Epithelial cell of prostate (primary cell): ENCODE results near the gene HERPUD2.
"Not testable (repeated sequence)": the region's sequence is repeated elsewhere in the genome, so short reads cannot be mapped to it uniquely, and the experiment has no call there.

ENCODE experiments used
- DNase-seq: peaks from one replicate; pipeline ENCODE4 v3.0.0-alpha.2; 2011; ENCODE audit warnings: low read depth, low spot score
- H3K27ac ChIP-seq: fragments of 450-650 bp; 2 replicates; pipeline ENCODE4 v1.5.1; 2017; ENCODE audit warnings: mild to moderate bottlenecking

The HERPUD2 gene

GRCh38 chr7:35681231-35682029 is 13.5 kb downstream of the HERPUD2 start:
- no peak overlapping the region for H3K27ac ChIP-seq
- DNase-seq: no peak

- DNase-seq: no peak
- H3K27ac ChIP-seq: no peak overlapping the region
Measured at GRCh38 chr7:35680403-35681013, 14.4 kb downstream of the HERPUD2 start.

- no peak overlapping the region for H3K27ac ChIP-seq
- DNase-seq: no peak
Measured at GRCh38 chr7:35677582-35678356, 17.2 kb downstream of the HERPUD2 start.

GRCh38 chr7:35676211-35676610 is 18.7 kb downstream of the HERPUD2 start:
- no peak for DNase-seq
- no peak overlapping the region for H3K27ac ChIP-seq

- no peak overlapping the region for H3K27ac ChIP-seq
Measured at GRCh38 chr7:35670856-35671569, 23.9 kb downstream of the HERPUD2 start.

GRCh38 chr7:35660411-35660810 is 34.5 kb downstream of the HERPUD2 start:
- not testable (repeated sequence) for DNase-seq, H3K27ac ChIP-seq

More at GRCh38 chr7:35670856-35671569, 23.9 kb downstream of the HERPUD2 start:
- DNase-seq: no peak

- no peak overlapping the region for H3K27ac ChIP-seq
- no peak for DNase-seq
Measured at GRCh38 chr7:35658606-35659201, 36.2 kb downstream of the HERPUD2 start.

GRCh38 chr7:35657125-35657524 is 37.8 kb downstream of the HERPUD2 start:
- H3K27ac ChIP-seq: no peak overlapping the region
- DNase-seq: no peak

- H3K27ac ChIP-seq, DNase-seq: not testable (repeated sequence)
Measured at GRCh38 chr7:35654558-35654957, 40.4 kb downstream of the HERPUD2 start.

GRCh38 chr7:35652124-35652523 is 42.8 kb downstream of the HERPUD2 start:
- DNase-seq: no peak
- H3K27ac ChIP-seq: no peak overlapping the region

GRCh38 chr7:35650751-35651150 is 44.2 kb downstream of the HERPUD2 start:
- DNase-seq: no peak
- H3K27ac ChIP-seq: no peak overlapping the region

- no peak overlapping the region for H3K27ac ChIP-seq
- no peak for DNase-seq
Measured at GRCh38 chr7:35649711-35650110, 45.2 kb downstream of the HERPUD2 start.

- H3K27ac ChIP-seq: no peak overlapping the region
- DNase-seq: no peak
Measured at GRCh38 chr7:35648367-35648766, 46.6 kb downstream of the HERPUD2 start.

GRCh38 chr7:35647171-35647574 is 47.8 kb downstream of the HERPUD2 start:
- no peak for DNase-seq
- H3K27ac ChIP-seq: no peak overlapping the region

GRCh38 chr7:35646289-35647023 is 48.5 kb downstream of the HERPUD2 start:
- no peak overlapping the region for H3K27ac ChIP-seq
- no peak for DNase-seq

GRCh38 chr7:35645691-35646090 is 49.2 kb downstream of the HERPUD2 start:
- DNase-seq: no peak
- no peak overlapping the region for H3K27ac ChIP-seq

- H3K27ac ChIP-seq: no peak overlapping the region
- DNase-seq: no peak
Measured at GRCh38 chr7:35630024-35630972, 64.6 kb downstream of the HERPUD2 start.
